Activated naive CD4-positive, alpha-beta T cell treated with anti-CD3 and anti-CD28 coated beads, Interleukin-2, amount 50 U/mL, for 16 hours (primary cell): ENCODE measurements around the gene SIX5.
"Not testable (repeated sequence)": the region's sequence is repeated elsewhere in the genome, so short reads cannot be mapped to it uniquely, and the experiment has no call there.

Experiments
- DNase-seq: peaks from one replicate; pipeline ENCODE4 v3.0.0-alpha.2; 2020

SIX5 gene

DNA sequence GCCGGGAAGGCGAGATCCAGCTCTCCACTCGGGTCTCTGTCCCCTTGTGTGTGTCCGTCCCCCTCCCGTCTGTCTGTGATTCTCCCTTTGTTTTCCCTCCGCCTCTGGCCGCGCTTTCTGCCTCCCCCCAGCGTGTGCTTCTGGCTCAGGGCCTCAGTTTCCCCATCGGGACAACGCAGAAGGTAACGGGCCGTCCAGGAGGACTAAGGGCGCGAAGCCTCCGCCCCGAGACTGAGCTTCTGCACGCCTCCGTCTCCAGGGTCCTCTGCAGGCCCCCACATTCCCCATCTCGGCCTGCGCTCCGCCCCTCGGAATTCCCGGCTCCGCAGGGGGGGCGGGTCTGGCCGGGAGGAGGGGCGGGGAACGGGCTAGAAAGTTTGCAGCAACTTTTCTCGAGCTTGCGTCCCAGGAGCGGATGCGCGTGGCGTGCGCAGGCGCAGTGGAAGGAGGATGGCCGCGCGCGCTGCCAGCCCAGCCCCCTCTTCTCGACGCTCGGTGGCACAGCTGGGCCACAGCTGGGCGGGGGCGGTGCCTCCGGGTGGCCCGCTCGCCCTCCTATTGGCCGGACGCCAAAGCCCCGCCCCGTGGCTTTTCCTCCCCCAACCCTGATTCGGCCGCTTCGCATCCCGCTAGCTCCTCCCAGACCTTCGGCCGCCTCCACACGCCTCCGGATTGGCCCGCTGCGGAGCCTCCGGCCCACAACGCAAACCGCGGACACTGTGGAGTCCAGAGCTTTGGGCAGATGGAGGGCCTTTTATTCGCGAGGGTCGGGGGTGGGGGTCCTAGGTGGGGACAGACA is at the start of gene SIX5:
Gene SIX5, minus strand, starts transcription at position 269 of the 799 bp plus-strand sequence. CDS start 408 bp downstream, outside the sequence.
- peak; percentile 94 for DNase-seq

DNA sequence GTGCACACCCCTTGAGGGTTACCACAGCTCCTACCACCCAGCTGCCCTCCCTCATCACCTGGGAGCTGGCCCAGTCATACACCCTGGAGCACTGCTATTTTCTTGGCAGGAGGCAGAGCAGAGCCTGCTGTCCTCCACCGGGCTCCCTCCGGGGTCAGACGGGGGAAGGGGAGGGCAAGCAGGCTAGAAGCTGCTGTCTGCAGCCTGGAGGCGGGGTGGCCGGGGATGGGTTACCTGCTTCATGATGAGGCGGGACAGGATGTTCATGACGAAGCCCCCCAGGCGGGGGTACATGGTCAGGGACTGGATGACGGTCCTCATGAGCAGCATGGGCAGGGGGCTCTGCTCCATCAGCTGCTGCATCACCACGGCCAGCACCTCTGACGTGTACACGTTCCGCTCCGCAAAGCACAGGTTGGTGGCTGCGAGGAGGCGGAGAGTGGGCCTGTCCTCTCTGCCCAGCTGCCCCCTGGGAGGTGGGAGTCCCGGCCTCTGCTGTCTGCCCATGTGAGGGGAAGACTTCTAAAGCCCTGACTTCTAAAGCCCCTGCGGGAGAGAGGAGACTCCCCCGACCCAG is 48.8 kb upstream of the SIX5 start:
- no peak for DNase-seq

DNA sequence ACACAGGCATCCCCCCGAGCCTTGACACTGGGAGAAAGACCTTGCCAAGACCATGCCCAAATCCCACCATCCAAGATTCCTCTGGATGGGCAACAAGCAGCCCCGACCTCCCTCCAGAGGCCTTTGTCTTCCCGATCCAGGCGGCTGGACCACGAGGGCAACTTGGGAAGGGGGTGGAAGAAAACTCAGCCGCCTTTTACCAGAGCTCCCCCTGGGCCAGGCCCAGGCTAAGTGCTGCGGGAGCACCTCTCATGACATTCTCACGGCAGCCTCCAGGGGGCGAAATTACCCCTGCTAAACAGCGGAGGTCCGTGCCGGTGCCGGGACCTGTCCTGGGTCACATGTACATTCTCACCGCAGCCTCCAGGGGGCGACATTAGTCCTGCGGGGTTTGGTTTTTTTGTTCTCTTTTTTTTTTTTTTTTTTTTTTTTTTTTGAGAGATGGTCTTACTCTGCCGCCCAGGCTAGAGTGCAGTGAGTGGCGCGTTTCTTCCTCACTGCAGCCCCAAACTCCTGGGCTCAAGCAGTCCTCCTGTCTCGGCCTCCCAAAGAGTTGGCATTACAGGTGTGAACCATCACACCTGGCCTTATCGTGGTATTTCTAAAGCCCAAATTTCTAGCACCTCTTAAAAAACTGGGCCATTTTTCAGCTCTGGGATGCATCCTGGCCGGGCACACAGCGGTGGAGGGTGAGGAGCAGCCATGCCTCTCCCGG is 48.1 kb upstream of the SIX5 start:
- DNase-seq, result peak; percentile 96

DNA sequence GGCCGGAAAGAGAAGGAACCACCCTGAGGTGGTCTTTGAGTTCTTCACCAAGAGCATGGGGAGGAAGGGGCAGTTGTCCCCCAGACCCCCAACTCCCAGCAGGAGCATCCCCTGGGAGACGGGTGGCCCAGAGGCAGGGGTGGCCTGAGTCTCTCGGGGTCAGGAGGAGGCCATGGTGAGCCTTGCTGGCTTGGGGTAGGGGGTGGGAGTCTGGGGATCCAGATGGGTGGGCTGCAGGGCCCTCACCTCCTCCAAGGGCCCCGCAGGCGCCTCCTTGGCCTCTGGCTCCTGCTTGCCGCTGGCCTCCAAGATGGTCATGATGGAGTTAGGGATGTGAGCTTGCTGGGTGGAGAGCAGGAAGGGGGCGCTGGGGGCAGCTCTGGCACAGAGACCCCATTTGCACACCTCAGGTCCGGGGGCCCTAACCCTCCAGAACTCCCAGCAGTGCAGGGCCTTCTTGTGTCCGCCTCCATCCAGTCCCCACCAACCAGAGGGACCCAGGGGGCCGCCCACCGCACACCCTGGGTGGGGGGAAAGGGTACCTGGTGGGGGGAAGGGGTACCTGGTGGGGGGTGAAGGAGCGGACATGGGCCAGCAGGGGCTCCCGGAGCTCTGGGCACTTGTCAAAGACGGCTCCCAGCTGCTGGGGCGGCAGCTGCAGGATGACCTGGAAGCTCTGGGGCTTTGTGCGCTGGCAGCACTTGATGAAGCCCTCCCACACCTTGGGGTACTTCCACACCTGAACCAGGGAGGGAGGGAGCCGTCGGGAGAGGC is 47.4 kb upstream of the SIX5 start:
- DNase-seq, result no peak

DNA sequence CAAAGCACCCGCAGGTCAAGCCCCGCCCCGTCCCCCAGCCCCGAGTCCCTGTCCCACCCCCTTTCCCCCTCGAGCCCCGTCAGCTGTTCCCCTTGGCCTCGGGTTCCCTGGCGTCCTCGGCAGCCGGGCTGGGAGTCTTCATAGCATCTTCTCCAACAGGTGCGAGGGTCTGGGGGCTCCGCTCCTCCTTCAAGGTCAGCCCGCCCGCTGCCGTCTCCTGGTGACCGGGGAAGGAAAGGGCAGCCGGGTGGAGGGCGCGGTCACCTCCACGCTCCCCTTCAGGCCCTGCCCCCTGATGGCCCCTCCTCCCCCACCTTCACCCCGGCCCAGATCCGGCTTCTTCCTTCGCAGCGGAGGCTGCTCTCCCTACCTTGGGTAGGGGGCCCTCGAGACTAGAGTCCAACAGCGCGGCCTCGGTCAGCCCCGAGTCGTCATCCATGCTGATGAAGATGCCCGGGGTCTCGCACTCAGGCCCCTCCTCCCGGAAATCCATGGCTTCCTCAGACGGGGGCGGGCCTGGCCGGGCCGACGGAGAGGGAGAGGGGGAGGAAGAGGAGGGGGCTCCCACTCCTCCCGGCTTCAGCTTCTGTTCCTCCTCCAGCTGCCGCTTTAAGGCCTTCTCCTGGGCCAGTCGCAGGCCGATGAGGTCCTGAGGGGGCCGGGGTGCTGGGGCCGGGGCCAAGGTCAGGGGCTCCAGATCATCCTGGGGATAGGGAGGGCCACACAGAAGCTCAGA is 46.6 kb upstream of the SIX5 start:
- DNase-seq, result no peak

DNA sequence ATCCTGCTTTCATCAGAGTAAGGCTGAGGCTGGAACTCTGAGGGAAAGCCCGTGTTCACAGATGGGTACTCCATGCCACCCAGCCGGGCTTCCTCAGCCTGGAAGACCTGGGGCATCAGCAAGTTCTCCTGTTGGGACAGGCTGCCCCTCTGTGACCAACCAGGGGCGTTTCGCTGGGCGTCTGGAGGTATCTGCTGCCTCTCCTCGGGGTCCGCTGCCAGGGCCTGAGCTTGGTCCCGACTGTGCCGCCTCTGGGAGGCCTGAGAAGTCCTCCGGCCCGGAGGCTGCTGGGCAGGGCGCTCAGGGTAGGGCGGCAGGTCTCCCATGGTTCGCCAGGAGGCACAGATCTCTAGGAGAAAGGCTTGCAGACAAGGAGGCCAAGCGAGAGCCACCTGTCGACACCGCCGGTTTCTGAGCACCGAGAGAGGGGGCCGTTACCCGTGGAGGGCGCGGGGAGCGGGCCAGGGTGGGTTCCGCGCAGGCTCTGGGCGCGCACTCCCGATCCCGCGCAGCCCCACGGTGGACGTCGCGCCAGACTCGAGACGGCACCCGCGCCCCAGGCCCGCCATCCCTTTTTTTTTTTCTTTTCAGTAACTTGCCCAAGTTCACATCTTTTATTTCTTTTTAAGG is 45.9 kb upstream of the SIX5 start, which contains the start of gene RSPH6A:
Gene RSPH6A, minus strand, starts transcription at position 458 of the 630 bp plus-strand sequence. Its CDS starts 132 bp downstream, at position 326.
- no peak for DNase-seq

DNA sequence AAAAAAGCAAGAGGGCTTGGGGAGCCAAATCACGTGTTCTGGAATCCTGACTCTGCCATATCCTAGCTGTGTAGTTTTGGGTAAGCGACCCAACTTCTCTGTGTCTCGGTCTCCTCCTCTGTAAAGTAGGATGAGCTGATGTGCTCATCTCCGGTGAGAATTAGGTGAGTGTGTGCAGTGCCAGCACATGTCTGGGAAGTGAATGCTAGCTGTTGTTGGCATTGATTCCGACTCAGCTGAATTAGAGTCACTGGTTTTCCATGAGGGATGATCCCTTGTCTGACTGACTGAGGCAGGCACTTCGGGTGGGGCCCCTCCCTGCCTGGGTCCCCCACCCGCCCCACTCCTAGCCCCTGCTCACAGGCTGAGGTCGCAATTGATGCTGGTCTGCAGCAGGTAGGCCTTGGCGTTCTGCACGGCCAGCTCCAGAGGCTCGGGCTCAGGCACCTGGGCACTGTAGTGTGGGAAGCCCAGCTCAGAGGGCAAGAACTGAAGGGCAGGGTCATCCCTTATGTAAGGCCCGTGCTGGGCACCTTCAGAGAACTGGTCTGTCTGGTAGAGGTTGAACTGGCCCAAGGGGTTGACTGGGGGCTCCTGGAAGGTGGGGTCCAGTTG is 45.2 kb upstream of the SIX5 start:
- DNase-seq, result no peak

DNA sequence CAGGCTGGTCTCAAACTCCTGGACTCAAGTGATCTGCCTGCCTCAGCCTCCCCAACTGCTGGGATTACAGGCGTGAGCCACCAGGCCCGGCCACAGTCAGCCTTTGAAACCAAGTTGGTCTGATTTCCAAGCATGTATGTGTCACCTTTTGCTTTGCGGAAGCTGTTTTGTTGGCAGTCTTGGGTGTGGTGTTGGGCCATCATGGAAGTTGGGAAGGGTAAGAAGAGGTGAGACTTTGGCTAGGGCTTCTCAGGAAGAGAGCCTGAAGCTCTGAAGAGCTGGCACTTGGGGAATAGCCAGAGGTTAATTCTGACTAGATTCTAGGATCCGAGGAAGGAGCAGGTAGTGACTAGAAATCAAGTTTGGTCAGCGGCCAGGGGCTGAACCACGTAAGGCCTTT is 43.2 kb upstream of the SIX5 start:
- no peak for DNase-seq

DNA sequence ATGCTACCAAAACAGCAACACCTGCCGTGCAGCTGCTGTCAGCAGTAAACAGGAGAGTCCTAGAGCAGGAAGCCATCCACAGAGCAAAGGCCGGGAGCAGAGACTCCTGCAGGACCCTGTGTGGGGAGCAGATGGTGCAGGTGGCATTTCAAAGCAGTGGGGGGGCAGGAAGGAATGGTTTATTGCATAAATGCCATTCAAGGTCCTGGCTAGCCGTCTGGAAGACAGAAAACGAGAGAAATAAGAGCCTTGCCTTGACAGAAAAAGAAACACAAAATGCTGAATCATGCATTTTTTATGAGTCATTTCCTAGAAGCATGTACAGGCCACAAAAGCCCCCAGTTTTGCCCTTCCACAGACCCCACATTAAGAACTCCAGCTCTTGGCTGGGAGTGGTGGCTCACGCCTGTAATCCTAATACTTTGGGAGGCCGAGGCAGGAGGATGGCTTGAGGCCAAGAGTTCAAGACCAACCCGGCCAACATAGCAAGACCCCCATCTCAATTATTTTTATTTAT is 40.6 kb upstream of the SIX5 start:
- no peak for DNase-seq

DNA sequence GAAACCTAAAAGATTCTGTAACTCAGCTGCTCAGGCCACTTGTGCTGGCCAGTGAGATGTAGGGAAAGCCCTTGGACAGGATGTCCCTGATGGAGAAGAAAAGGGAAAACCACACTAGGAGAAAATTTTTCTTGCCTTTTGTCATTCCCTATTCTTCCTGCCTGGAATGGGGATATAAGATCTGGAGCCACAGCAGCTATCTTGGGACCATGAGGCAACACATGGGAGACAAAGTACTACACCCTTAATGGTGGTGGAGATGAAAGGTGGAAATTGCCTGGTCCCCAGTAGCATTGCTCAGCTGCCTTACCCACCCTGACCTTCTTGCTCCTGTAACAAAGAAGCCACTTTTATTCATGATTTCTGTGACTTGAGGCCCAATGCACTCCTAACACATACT is 36.7 kb upstream of the SIX5 start:
- DNase-seq, result no peak

DNA sequence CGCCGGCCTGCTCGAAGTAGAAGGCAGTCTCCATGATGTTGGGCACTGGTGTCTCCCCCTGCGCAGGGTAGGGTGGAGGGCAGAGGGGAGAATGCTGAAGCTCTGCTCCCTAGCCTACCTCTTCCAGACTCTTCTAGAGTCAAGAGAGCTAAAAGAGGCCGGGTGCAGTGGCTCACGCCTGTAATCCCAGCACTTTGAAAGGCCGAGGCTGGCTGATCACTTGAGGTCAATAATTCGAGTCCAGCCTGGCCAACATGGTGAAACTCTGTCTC is 35.8 kb upstream of the SIX5 start:
- DNase-seq, result no peak

DNA sequence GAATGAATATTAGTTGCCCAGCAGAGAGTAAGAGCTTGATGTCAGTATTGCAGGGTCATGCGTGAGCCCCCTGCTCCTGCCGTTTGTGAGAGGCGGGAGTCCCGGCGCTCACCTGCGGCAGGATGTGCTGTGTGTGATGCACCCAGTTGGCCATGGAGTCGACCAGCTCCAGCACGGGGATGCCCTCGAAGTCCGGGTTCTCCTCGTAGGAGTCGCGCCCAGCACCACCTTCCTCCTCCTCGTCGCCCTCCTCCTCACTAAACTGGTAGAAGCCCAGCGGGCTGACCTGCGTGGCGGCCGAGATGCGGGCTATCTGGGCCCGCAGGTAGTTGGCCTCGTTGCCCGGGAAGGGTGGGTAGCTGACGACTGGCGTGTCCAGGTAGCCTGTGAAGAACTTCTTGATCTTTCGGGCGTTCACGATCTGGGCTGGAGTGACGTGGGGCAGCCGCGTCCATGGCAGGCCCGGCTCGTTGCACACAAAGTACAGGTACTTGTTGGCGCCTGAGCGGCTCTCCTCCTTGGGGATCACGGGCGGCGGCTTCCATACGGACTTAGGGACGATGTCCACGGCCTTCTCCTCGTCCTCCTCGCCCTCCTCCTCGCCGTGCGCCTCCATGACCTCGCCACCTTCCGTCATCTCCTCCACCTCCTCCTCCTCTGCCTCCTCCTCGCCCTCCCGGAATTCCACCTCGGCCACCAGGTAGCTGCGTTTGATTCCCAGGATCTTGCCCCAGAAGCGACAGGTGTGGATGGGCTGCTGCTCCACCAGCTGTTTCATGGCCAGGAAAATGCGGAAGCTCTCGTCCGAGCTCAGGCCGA is 35.3 kb upstream of the SIX5 start:
- no peak for DNase-seq

DNA sequence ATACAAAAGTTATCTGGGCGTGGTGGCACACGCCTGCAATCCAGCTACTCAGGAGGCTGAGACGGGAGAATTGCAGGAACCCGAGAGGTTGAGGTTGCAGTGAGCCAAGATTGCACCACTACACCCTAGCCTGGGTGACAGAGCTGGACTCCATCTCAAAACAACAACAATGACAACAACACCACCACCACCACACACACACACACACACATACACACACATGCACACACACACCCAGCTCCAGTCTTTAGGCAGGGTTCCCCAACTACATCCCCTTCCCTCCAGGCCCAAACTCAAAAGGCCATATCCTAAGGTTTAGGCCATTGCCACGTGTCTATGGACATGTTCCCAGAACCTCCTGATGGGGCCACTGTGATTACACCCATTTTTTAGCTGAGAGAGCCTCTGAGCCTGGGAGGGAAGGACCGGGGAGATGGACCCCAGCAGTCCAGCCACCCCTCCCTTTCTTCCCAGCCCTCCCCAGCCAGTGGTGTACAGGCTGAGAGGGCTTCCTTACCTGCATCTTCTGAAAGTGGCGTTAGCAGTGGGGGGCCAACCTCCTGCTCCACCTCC is 32.6 kb upstream of the SIX5 start:
- DNase-seq, result no peak

DNA sequence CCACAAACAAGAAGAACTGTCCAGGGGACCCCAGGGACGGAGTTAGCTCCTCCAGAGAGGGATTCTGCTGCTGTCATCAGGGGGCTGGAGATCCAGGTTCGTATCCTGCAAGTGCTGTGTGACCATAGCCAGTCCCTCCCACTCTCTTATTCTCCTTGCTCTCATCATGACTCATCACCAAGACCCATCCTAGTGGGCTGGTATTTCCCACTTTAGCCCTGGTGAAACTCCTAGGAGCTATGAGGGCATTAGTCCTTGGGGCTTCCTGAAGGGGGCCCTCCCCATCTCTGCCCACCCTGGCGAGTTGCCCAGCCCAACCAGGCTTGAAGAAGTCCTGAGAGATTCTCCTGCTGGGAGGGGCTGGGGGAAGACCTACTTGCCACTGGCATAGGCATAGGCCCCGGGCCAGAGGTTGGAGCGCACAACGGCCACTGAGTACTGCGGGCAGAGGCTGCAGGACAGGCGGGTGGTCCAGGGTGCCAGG is 31.1 kb upstream of the SIX5 start:
- no peak for DNase-seq

DNA sequence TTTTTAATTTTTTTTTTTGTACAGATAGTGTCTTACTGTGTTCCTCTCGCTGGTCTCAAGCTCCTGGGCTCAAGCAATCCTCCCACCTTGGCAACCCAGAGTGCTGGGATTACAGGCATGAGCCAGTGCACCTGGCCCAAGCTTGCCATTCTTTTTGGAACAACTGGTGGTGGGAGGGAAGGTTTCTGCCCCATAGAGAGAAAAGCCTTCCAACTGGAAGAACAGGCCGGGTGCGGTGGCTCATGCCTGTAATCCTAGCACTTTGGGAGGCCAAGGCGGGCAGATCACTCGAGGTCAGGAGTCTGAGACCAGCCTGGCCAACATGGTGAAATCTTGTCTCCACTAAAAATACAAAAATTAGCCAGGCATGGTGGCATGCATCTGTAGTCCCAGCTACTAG is 30.5 kb upstream of the SIX5 start:
- not testable (repeated sequence) for DNase-seq

DNA sequence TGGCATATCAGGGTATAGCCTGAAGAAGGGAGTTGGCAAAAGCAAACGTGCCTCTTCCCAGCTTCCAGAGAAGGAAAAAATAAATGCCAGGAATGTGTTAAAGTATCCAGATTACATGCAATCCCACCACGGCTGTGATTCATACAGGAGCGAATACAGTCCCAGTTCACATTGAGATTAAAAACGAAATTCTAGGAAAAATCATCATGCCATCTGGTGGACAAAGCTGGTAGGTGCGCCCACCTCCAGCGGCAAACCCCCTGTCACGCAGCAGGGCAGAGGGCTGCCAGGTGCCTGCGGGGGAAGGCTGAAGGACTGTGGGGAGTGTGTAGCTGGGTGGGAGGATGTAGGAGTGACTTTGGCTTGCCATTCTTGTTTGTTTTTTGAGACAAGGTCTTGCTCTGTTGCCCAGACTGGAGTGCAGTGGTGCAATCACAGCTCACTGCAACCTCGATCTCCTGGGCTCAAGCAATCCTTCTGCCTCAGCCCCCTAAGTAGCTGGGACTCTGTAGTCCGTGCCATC is 30.0 kb upstream of the SIX5 start:
- DNase-seq, result peak; percentile 58

DNA sequence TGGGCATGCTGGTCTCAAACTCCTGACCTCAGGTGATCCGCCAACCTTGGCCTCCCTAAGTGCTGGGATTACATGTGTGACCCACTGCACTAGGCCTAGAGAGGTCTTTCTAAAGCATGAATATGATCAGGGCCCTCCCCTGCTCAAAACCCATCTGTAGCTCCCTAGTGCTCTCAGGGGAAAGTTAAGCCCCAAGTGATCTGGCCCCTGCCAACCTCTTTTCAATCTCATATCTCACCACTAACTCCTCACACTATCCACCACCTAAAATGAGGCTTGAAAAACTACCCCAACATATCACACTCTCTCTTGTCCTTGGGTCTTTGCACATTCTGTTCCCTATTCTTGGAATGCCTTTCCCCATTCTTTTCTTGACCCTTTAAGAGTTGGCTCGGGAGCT is 25.6 kb upstream of the SIX5 start:
- DNase-seq, result no peak

DNA sequence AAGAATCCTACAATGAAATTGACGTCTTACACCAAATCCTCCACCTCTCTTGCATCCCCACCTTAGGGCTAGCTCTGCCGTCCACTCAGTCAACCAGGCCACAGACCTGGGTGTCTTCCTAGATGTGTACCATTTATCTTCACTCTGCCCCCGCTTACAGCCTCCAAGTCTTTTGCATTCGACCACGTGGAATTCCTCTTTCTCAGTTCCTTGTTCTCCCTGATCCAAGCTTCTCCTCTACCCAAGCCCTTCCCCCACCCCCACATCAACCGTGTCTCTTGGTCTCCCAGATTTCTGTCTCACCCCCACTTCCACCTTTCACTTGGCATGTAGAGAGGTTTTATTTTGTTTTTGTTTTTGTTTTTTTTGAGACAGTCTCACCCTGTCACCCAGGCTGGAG is 24.8 kb upstream of the SIX5 start:
- DNase-seq, result no peak

DNA sequence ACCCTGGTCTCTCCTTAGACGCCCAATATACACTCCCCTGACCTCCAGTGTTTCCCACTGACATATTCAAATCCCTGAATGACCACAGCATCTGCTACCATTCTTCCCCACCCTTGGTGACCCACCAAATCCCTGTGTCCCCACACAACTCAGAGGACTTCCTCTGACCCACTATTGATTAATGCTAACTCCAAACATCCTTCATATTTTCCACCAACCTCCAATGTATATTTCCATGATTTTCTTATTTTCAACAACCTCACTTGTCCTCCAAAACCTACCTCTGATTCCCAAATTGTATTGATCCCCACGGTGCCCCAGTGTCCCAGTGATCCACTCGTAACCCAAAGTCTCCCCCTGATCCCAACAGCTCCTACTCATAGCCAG is 24.1 kb upstream of the SIX5 start:
- no peak for DNase-seq
